AG04449 (cell line): Measurements from ENCODE around the gene CTSO.

Experiments
- CTCF ChIA-PET: fragments of 350-600 bp; formaldehyde crosslinking; extraction: SDS; loops from one replicate; lab custom pipeline; 2021; ENCODE audit warnings: antibody characterized with exemption; lab: Yijun Ruan, JAX
- POLR2A ChIA-PET: fragments of 400-600, 350-600 bp; formaldehyde crosslinking; extraction: SDS; loops from one replicate; lab custom pipeline; 2020; ENCODE audit warnings: antibody characterized with exemption, inconsistent platforms; lab: Yijun Ruan, JAX
- DNase-seq: peaks from one replicate; pipeline ENCODE4 v3.0.0-alpha.2; 2010; ENCODE audit warnings: low read depth, low spot score
- H3K4me3 ChIP-seq: 2 replicates; pipeline ENCODE4 v1.5.1; 2011; ENCODE audit warnings: low read depth, mild to moderate bottlenecking, control low read depth, low read length
- TF ChIP-seq, protein P1 (sequence below): IDR thresholded peaks from one replicate; pipeline ENCODE4 v1.5.1; 2011; ENCODE audit warnings: mild to moderate bottlenecking, moderate library complexity, low read length, control low read depth, inconsistent platforms; ENCODE audit not compliant: insufficient read depth; ENCODE audit errors: missing control alignments

CTSO gene, protein sequence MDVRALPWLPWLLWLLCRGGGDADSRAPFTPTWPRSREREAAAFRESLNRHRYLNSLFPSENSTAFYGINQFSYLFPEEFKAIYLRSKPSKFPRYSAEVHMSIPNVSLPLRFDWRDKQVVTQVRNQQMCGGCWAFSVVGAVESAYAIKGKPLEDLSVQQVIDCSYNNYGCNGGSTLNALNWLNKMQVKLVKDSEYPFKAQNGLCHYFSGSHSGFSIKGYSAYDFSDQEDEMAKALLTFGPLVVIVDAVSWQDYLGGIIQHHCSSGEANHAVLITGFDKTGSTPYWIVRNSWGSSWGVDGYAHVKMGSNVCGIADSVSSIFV

DNA sequence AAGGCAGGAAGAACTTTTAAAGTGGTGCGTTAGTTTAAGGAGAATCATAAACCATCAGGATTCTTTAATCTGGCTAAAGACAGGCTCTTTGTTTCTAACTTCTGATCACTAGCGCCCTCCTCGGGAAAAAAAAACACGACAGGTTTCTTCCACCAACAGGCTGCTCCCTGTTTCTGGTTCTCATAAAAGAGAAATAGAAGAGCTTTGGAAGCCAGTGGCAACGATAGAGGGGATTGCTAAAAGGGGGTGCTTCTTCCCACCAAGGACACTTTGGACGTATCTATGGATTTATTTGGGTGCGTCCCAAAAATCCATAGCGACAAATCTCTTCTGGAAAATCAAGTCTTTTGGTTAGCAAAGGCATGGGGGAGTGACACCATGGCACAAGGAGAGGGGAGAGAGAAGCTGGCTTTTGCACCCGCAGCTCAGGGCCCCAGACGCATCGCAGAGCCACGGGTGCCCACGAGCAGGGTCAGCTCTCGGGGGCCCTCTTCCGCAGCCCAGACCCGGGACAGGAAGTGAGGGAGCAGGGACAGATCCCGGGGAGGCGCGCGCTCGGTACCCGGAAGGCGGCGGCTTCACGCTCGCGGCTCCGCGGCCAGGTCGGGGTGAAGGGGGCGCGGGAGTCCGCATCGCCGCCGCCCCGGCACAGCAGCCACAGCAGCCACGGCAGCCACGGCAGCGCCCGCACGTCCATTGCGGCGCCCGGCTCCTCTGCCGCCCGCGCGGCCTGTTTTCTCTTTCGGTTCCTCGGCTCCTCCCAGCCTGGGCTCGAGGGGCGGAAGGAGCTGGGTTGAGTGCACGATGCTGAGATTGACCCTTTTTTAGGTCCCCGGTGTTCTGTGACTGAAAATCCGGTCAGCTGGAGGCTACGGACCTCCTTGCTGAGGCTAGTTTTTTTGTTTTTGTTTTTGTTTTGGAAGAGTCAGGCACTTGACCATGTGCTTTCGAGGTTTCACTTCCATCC lies at the start of gene CTSO:
Gene CTSO (minus strand): TSS at position 716 of the 967 bp plus-strand sequence. CDS start 19 bp downstream, at position 697.
- POLR2A ChIA-PET = interaction anchor here (0.6 to 1.5 kb wide), 8 partner anchors 46 to 1402 kb away, joined by 3 to 7 read pairs (median 4); no protein-coding TSS in a partner anchor
- H3K4me3 ChIP-seq = peak within 1 kb of the TSS; percentile 71
- TF ChIP-seq, protein P1, sequence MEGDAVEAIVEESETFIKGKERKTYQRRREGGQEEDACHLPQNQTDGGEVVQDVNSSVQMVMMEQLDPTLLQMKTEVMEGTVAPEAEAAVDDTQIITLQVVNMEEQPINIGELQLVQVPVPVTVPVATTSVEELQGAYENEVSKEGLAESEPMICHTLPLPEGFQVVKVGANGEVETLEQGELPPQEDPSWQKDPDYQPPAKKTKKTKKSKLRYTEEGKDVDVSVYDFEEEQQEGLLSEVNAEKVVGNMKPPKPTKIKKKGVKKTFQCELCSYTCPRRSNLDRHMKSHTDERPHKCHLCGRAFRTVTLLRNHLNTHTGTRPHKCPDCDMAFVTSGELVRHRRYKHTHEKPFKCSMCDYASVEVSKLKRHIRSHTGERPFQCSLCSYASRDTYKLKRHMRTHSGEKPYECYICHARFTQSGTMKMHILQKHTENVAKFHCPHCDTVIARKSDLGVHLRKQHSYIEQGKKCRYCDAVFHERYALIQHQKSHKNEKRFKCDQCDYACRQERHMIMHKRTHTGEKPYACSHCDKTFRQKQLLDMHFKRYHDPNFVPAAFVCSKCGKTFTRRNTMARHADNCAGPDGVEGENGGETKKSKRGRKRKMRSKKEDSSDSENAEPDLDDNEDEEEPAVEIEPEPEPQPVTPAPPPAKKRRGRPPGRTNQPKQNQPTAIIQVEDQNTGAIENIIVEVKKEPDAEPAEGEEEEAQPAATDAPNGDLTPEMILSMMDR = peak; percentile 47
- no peak for DNase-seq
- CTCF ChIA-PET = interaction anchor here (0.6 to 8.3 kb wide), 33 partner anchors 9 to 1908 kb away, joined by 3 to 132 read pairs (median 4); no protein-coding TSS in a partner anchor

DNA sequence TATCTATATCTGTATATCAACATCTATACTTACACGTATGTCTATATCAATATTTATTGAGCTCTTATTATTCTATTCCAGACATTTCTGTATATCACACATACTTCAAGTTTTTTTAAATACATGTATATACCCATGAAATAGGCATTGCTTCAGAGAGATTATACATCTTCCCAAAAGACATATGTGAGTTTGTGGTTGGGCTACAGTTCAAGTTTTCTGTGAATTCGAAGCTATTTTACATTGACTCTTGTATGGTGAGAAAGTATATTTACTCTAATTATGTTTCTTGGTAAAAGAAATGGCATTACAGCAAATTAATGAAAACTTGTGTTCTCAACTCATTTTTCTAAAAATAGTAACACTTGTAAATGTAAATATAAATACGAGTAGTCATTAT lies 46.8 kb upstream of the CTSO start:
- H3K4me3 ChIP-seq = no peak overlapping the region
- TF ChIP-seq, protein P1 = no peak
- no peak for DNase-seq
- ChIA-PET POLR2A (no interaction called here), CTCF (interaction anchor here (1.4 kb wide), 1 partner anchor 34 kb away, joined by 3 read pairs; no protein-coding TSS in a partner anchor)

DNA sequence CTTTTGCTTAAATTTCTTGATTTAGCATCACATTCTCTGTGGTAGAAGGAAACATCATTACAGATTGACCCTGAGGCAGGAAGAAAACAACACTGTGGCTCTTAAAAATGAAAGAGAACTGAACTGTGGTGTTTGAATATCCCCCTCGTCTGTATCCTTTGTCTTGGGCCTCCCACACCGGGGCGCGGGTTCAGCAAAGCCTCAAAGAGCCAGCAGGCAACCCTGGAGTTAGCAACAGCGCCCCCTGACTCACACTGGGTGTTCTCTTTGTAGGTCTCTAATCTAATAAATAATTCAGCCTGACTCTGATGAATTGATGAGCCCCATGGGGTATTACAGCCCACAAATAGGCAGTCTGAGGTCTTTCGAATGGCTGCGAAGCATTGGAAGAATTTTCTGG lies 46.1 kb upstream of the CTSO start:
- no peak for DNase-seq
- ChIA-PET CTCF (interaction anchor here (1.4 kb wide), 1 partner anchor 33 kb away, joined by 3 read pairs; no protein-coding TSS in a partner anchor), POLR2A (no interaction called here)
- TF ChIP-seq, protein P1 = no peak
- no peak overlapping the region for H3K4me3 ChIP-seq

DNA sequence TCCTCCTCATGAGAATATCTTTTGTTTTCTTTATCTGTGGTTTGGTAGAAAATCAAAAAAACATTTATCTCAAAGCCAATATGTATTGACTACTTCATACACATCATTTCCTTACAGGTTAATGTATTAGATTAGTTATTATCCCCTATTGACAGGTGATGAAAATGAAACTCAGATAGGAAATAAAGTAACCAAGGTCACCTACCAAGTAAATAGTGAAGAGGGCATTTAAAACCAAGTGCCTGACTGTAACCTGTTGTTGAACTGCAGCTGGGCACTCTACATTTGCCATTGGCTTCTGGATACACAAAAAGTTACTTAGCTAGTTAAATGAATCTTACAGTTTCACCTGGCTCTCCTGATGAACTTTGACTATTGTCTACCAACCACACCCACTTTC lies 41.4 kb upstream of the CTSO start:
- TF ChIP-seq, protein P1 = no peak
- no peak for DNase-seq
- ChIA-PET CTCF (no interaction called here), POLR2A (no interaction called here)
- no peak overlapping the region for H3K4me3 ChIP-seq

DNA sequence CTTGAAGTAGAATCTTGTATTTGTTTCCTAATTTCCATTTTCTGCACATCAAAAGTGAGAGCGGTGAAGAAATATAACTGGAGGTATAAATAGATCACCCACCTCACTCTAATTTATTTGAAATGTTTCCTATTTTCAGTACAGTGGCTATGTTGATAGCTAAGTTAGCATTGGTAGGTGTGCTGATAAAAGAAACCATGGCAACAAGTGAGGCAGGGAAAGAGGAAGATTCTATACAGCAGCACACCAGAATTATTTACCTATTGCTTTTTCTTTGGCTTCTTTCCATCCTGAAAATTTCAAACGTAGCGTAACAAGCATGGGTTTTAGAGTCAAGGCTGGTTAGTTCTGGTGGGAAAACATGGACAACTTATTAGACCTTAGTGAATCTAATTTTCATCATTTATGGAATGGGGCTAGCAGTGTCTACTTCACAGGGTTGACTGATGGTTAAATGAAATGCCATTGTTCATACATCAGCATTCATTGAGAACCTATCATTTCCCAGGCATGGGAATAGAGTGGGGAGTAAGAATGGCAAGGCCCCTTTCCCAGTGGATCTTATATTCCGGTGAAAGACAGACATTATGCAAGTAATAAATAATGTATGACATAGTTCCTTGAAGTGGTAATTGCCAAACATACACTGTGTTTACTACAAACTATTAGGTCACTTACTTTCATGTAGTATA lies 30.6 kb upstream of the CTSO start:
- TF ChIP-seq, protein P1 = no peak
- DNase-seq = no peak
- CTCF ChIA-PET = no interaction called here
- POLR2A ChIA-PET = no interaction called here
- no peak overlapping the region for H3K4me3 ChIP-seq
